SKM-1 treated with dmso at 0.1 percent for 144 hours (cell line): Measurements from ENCODE around the gene PTPN14.

Experiments
- DNase-seq: peaks from one replicate; lab custom pipeline; 2025; ENCODE audit not compliant: unreplicated experiment; lab: John Stamatoyannopoulos, UW

The PTPN14 gene

DNA sequence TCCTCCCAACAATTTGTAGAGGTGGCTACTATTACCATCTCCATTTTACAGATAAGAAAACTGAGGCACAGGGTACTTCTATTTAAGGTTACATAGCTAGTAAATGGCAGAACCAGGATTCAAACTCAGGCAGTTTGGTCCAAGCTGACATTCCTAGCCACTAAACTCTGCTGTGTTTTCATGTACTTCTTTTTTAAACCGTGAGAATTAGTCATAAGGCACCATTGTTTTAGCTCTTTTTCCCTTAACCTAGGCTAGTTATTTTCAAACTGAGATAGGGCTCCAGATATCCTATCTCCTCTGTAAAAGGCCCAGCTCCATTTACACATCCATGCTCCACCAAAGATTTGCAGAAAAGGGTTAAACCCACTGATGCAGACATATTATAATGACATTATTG lies 92.9 kb downstream of the PTPN14 start:
- DNase-seq: no peak

DNA sequence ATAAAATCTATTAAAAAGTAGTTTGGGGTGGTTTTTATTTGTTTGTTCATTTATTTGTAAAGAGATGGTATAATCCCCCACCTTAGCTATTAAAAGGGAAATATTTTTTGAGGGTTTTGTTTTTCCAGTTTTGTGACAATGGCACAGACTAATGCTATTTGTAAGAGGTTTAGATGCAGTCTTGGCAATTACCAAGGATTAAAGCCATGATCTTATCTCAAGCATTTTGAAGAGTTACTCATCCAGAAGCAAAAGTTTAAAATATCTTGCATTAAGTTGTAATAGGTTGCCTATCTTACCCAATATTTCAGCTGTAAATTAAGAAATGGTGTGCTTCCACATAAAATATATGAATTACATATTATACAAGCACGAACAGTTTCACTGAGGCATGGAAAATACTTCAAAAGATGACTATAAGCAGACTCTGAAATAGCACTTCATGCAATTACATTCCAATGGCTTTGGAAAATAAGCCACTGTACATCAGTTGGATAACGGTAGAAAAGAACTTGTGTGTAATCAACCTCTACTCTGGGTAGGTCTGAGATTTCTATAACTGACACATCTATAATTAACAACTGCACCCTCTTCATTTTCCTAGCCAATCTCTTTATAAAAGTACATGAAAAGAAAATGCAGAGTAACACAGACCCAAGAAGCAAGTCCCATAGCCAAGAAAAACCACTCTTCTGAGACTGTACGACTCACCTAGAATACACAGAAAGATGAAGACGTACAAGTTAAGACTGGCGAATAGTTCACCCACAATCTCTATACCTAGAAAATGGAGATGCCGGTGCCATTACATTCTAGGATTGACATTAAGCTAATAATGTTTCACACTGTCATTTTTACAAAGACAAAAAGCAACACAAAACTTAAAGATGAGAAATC lies 95.2 kb downstream of the PTPN14 start:
- DNase-seq: no peak

- DNase-seq: peak; percentile 22
These were observed 95.9 kb downstream of the PTPN14 start for GRCh38 chr1:214455479-214455878.

DNA sequence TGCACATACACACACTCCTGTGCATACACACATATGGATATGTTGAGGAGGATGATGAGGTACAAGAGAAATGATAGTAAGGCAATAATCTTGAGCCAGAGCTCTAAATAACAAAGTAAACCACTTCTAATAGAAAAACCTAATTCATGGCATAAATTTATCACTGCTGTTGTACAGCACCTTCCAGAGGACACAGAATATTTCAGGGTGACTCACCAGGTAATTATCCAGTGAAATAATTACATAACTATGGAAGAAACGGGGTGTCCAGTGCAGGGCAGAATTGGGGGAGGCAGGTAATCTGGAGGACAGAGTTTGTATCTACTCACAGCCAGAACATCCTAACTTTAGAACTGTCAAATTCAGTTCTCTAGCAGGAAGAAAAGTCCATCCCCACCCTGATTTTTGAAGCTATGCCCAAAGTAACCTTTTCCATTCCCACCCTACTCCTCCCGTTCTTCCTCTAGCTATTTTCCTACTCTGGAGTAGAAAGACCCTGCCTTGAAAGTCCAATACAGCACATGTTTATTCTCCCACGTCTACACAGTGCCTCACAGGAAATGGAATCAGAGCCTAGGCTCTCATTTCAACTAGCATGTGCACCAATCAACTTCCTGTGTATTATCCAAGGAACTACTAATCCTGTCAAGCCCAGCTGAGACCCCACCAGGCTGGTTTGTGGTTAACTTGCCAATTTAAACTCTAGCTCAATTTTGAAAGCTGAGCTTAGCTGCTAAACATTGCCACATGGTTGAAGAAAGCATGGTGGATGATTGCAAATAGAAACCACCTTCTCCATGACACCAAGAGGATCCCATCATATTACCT lies 96.6 kb downstream of the PTPN14 start:
- DNase-seq: no peak

DNA sequence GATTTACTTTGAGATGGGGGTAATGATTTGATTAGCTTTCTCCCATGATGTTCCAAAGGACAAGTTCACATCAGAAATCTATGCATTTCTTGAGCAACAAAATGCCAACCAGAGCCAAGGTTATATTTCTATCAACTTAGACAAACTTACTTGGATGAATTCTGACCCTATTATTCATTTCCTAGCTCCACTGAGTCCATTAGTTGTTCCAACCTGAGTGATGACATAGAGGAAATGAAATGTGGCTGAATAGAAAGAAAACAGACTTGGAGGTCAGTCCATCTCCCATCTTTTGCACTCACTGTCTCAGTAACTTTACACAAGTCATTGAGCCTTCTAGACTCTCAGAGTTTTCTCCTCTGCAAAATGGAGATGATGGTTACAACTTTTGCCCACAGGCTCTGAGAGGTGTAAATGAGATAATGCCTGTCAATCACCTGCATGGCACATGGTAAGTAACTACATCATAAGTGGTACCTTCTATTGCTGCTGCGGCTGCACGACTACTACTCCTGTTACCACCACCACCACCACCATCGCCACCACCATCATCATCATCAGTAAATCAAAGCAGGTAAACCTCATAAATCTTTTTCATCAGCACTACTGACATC lies 98.2 kb downstream of the PTPN14 start:
- DNase-seq: no peak

GRCh38 chr1:214452152-214452784 lies 99.1 kb downstream of the PTPN14 start:
- DNase-seq: no peak

DNA sequence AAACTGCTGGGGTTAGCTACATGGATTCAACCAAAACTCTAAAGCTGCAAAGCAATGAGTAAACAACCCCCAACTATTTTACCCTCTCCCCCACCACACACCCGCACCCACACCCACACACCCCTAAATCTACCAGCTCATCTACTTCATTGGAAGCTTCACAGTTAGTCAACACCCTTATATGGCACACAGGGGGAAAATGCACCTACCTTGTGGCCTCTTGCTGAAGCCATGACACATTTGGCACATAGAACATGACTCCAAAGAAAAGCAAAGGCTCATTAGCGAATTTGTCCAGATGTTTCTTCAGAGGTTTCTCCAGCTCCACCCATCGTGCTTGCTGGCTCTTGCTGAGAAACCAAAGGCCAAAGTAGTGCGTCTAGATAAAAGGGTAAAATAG lies 99.8 kb downstream of the PTPN14 start:
- DNase-seq: no peak

- DNase-seq: no peak
These were observed 102.0 kb downstream of the PTPN14 start for GRCh38 chr1:214449371-214449770.

GRCh38 chr1:214448536-214448935 lies 102.9 kb downstream of the PTPN14 start:
- no peak for DNase-seq

GRCh38 chr1:214447557-214447871 lies 103.9 kb downstream of the PTPN14 start:
- DNase-seq: no peak

DNA sequence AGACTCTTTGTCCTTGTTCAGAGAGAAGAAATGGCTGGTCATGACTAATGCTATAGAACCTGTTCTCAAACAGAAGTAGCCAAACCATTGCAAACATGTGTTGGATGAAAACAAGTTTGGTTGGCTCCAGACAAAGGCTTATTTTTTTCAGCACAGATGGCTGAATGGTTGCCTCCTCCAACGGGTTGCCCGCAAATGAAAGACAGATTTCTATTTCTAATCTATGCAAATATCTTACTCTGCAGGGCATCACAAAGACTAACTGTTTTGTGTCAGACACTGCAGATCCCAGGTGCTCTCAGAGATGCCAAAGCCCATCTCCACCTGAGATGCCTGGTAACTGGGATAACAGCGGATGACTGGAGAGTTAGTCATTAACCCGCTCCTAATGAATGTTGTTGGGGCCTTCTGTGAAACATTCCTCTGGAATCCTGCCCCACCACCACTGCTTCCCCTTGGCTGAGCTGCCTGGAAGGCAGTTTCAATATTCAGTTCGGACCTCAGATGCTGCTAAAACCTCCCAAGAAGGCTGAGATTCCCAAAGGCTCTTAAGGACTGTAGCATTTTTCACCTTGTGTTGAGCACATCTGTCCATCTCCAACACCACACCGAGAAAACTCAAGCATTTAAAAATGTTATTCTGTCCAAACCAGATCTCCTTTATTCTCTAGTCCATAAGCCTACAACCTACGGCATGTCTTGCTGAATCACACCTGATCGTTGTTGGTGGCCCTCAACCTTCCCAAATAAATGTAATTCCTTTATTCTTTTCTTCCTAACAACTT lies 104.4 kb downstream of the PTPN14 start:
- DNase-seq: no peak

DNA sequence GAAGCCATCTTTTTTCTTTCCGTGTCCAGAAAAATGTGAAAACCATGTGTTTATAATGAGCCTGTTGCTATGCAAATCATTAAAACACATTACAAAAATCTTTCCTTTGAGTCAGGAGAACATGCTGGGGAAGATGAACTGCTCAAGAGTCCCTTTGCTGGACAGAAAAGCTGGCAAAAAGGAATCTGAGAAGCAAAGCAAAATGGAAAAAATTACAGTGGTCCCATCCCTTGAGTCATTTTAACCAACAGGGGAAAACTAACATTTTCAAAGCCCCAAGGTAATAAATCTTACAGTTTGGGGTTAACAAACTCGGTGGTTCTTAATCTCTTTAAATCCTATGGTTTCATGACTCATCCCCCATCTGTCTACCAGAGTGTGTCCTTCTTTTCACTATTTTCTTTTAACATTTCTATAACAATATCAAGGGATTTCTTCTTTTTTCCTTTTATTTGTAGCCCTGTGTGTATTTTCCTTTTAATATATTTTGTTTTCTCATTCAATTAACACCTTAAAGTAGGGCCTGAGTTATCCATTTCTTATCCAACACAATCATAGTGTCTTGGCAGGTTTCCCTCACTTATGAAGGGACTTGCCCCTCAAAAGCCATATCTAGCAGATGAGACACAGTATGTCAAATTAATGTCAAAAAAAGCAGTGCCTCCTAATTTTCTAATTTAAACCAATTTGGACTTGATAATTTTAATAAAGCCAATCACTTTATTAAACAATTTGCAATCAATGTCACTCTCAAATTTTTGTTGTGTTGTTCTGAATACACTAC lies 105.4 kb downstream of the PTPN14 start:
- no peak for DNase-seq

GRCh38 chr1:214445199-214445598 lies 106.2 kb downstream of the PTPN14 start:
- DNase-seq: no peak

GRCh38 chr1:214444182-214444939 lies 107.0 kb downstream of the PTPN14 start:
- no peak for DNase-seq

GRCh38 chr1:214441119-214441518 lies 110.3 kb downstream of the PTPN14 start:
- no peak for DNase-seq

DNA sequence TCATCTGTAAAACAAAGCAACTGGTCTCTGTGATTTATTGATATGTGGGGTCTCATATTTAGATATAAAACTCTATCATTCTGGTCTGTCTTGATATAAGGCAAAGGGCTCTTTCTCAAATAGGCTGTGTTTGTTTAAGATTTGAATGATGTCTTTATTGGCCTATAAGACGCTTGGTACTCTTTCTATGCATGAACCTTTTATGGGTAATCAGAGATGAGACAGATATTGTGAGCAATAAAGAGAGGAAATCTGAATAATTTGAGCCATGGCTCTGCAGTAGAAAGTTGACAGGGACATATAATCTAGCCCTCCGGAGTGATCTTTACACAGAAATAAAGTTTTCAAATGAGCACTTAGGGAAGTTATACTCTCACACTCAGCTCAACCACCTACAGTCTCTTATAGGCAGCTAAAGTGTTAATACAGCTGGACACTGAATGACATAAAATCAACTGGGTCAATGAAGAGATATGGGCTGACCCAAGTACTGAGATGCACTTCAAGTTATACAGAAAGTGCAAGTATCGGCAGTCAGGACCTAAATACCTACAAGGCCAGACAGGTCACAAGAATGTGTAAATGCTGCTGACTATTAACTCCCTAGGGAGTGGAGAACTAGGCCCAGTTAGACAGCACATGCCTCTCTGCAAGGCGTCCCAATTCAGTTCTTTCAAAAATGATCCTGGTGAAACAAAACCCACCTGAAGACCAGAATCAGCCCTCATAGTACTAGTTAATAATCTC lies 111.0 kb downstream of the PTPN14 start:
- no peak for DNase-seq

DNA sequence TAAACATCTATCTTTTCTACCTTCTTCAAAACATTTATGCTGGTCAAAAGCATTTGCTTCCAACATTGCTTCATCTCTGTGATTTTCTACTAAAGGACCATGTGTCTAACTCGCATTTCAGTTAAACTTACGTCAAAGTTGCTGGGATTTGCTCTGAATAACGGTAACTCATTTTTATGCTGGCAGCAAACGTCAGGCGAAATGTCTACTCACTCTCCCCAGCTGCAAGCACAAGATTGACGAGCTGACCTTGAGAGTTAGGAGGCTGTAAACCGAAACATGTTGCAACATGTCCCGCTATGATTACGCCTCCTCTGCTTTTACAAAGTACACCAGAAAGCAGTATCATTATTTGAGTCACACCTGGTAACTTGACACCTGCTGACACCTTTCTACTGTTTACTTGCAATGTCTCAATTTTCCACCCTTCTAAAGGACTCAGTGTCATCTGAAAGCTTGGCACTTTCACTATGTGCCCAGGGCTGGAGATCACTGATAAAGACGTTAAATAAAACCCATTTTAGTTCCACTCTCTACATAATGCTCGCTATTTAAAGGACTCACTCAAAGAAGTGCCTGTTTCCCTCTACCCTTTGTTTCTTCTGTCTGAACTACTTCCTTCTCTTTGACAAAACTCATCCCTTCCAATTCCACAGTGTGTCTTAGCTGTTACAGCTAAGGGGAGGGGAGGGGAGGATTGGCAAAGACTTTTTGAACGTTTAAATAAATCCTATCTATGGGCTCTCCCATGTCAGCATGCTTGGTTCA lies 111.9 kb downstream of the PTPN14 start:
- DNase-seq: peak; percentile 69

DNA sequence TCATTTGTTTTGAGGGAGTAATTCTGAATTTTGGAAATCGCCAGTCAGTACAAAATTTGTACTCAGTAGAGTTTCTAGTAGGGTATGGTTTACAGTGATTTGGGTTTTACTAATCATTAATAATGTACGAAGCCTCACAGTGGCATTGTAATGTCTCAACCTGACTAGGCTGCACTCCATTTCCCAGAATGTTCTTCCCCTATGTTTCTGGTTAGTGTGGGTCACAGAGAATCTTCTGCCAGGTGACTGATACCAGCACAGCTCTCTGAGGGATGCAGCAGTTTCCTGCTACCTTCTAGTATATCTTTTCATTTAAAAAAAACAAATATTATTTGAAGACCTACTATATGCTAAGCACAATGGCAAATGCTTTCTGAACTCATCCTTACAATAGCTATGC lies 112.9 kb downstream of the PTPN14 start:
- no peak for DNase-seq
